Chondrocyte (in vitro differentiated cells): ENCODE data around the gene ATP10A. TPM values are rescaled to one million over a fixed set of nuclear protein-coding genes. Genes with fewer than 3 reads are reported as not detected.
"Not testable (repeated sequence)": the region's sequence is repeated elsewhere in the genome, so short reads cannot be mapped to it uniquely, and the experiment has no call there.

Source experiments
- DNase-seq: peaks from one replicate; pipeline ENCODE4 v3.0.0; 2021; ENCODE audit warnings: mixed read lengths, low spot score
- H3K27ac Mint-ChIP-seq: one replicate; pipeline ENCODE4 v1.8.0; 2021; ENCODE audit warnings: mild to moderate bottlenecking, moderate library complexity, mixed read lengths; ENCODE audit not compliant: unreplicated experiment
- H3K27me3 Mint-ChIP-seq: 2 replicates; pipeline ENCODE4 v1.8.0; 2021; ENCODE audit warnings: low read depth, mixed read lengths
- H3K36me3 Mint-ChIP-seq: 2 replicates; pipeline ENCODE4 v1.8.0; 2021; ENCODE audit warnings: low read depth, mixed read lengths
- H3K4me1 Mint-ChIP-seq: 2 replicates; pipeline ENCODE4 v1.8.0; 2021; ENCODE audit warnings: low read depth, mild to moderate bottlenecking, mixed read lengths
- H3K4me3 Mint-ChIP-seq: one replicate; pipeline ENCODE4 v1.8.0; 2021; ENCODE audit warnings: mild to moderate bottlenecking, moderate library complexity, mixed read lengths; ENCODE audit not compliant: unreplicated experiment
- H3K9me3 Mint-ChIP-seq: 2 replicates; pipeline ENCODE4 v1.8.0; 2021; ENCODE audit warnings: low read depth, mixed read lengths
- total RNA-seq: library from RNA; stranded (reverse); gene quantifications from 3 replicates; pipeline ENCODE4 v1.2.1, GENCODE V29; 2021
- TF ChIP-seq, protein P1 (sequence below): fragments of 200-600 bp; sonication (generic); IDR thresholded peaks from 2 replicates; pipeline ENCODE4 v1.5.0; 2021; ENCODE audit warnings: antibody characterized with exemption, mild to moderate bottlenecking, moderate library complexity

ATP10A gene
- total RNA-seq, 1 donor from 2014 or later = 163 TPM

DNA sequence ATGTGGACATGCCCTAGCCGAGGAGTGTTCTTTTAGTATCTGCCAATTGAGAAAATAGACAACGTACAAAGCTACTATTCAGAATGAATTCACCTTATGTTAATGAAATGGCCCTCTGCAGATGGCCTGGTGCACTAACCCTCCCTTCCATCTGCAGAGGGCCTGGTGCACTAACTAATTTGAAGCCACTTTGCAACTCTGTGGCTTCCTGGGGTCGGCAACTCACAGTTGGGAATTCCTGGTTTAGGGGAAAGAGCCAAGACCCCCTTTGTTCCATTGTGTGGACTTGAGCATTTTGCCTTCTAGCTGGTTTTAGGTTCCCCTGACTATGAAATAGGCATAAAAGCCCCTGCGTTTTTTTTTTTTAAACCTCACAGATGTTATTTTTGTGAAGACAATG, 220.0 kb downstream of the ATP10A start:
- H3K4me3 Mint-ChIP-seq = no peak overlapping the region
- TF ChIP-seq, protein P1, sequence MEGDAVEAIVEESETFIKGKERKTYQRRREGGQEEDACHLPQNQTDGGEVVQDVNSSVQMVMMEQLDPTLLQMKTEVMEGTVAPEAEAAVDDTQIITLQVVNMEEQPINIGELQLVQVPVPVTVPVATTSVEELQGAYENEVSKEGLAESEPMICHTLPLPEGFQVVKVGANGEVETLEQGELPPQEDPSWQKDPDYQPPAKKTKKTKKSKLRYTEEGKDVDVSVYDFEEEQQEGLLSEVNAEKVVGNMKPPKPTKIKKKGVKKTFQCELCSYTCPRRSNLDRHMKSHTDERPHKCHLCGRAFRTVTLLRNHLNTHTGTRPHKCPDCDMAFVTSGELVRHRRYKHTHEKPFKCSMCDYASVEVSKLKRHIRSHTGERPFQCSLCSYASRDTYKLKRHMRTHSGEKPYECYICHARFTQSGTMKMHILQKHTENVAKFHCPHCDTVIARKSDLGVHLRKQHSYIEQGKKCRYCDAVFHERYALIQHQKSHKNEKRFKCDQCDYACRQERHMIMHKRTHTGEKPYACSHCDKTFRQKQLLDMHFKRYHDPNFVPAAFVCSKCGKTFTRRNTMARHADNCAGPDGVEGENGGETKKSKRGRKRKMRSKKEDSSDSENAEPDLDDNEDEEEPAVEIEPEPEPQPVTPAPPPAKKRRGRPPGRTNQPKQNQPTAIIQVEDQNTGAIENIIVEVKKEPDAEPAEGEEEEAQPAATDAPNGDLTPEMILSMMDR = no peak
- H3K9me3 Mint-ChIP-seq = no peaks in the 10 kb centered on the region
- H3K27me3 Mint-ChIP-seq = no peaks in the 10 kb centered on the region
- H3K36me3 Mint-ChIP-seq = no peaks in the 10 kb centered on the region
- H3K27ac Mint-ChIP-seq = no peak overlapping the region
- H3K4me1 Mint-ChIP-seq = peaks cover 22% of the 10 kb centered on the region
- no peak for DNase-seq

GRCh38 chr15:25641762-25642161, 221.4 kb downstream of the ATP10A start:
- DNase-seq = no peak

GRCh38 chr15:25641361-25641760, 221.8 kb downstream of the ATP10A start:
- peaks cover 22% of the 10 kb centered on the region for H3K4me1 Mint-ChIP-seq
- no peak overlapping the region for H3K4me3 Mint-ChIP-seq

More at GRCh38 chr15:25641762-25642161, 221.4 kb downstream of the ATP10A start:
- Mint-ChIP-seq H3K4me3 (no peak overlapping the region), H3K9me3 (no peaks in the 10 kb centered on the region), H3K27ac (no peak overlapping the region), H3K36me3 (no peaks in the 10 kb centered on the region), H3K27me3 (no peaks in the 10 kb centered on the region), H3K4me1 (peaks cover 22% of the 10 kb centered on the region)
- TF ChIP-seq, protein P1 = no peak

DNA sequence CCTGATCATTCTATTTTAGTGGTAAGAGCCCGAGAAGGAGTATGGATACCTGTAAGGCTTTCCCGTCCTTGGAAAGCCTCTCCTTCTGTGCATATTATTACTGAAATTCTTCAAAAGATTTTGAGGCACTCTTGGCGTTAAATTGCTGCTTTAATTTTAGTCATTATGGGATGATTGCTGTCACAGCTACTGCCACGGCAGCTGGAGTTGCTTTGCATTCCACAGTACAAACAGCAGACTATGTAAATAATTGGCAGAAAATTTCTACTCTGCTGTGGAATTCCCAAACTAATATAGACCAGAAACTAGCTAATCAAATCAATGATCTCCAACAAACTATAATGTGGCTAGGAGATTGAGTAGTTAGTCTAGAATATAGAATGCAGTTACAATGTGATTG, 222.2 kb downstream of the ATP10A start:
- H3K4me3 Mint-ChIP-seq, DNase-seq, H3K36me3 Mint-ChIP-seq, H3K27ac Mint-ChIP-seq, H3K27me3 Mint-ChIP-seq, H3K9me3 Mint-ChIP-seq: not testable (repeated sequence)
- peaks cover 22% of the 10 kb centered on the region for H3K4me1 Mint-ChIP-seq

More at GRCh38 chr15:25641361-25641760, 221.8 kb downstream of the ATP10A start:
- H3K9me3 Mint-ChIP-seq = no peaks in the 10 kb centered on the region
- H3K36me3 Mint-ChIP-seq = no peaks in the 10 kb centered on the region
- TF ChIP-seq, protein P1 = no peak
- no peak overlapping the region for H3K27ac Mint-ChIP-seq
- no peak for DNase-seq
- H3K27me3 Mint-ChIP-seq = no peaks in the 10 kb centered on the region

- Mint-ChIP-seq H3K4me3 (no peak overlapping the region), H3K27me3 (no peaks in the 10 kb centered on the region), H3K9me3 (no peaks in the 10 kb centered on the region), H3K36me3 (no peaks in the 10 kb centered on the region), H3K4me1 (peaks cover 22% of the 10 kb centered on the region), H3K27ac (no peak overlapping the region)
- DNase-seq = no peak
- TF ChIP-seq, protein P1 = no peak
These were observed 222.7 kb downstream of the ATP10A start for GRCh38 chr15:25640381-25640780.

GRCh38 chr15:25636486-25636885, 226.6 kb downstream of the ATP10A start:
- H3K4me1 Mint-ChIP-seq, DNase-seq, H3K4me3 Mint-ChIP-seq, H3K27me3 Mint-ChIP-seq, H3K9me3 Mint-ChIP-seq, H3K36me3 Mint-ChIP-seq, H3K27ac Mint-ChIP-seq: not testable (repeated sequence)
